GM19324 (cell line): ENCODE results near the gene IARS1.

Source experiments
- ATAC-seq: cut with Tn5 transposase; IDR thresholded peaks from one replicate; pipeline ENCODE4 v1.9.1; 2021; ENCODE audit warnings: mild to moderate bottlenecking, moderate library complexity; ENCODE audit not compliant: unreplicated experiment, low FRiP score

Gene IARS1

DNA sequence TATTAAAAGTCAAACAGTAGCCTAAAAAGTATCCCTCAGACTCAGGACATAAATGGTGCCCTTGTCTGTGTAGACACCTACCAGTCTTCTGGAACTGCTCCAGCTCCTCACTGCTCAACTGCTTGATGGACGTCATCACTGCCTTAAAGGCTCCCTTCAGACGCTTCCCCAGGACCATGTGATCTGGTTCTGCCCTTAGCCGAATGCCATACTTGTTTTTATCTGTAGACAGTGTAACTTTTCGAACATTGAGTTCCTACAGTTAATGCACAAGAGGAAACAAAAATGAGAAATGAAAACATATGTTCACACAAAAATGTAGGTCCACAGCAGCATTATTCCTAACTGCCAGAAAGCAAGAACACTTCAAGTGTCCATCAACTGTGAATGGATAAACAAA, 46.2 kb downstream of the IARS1 start:
- ATAC-seq: no peak

DNA sequence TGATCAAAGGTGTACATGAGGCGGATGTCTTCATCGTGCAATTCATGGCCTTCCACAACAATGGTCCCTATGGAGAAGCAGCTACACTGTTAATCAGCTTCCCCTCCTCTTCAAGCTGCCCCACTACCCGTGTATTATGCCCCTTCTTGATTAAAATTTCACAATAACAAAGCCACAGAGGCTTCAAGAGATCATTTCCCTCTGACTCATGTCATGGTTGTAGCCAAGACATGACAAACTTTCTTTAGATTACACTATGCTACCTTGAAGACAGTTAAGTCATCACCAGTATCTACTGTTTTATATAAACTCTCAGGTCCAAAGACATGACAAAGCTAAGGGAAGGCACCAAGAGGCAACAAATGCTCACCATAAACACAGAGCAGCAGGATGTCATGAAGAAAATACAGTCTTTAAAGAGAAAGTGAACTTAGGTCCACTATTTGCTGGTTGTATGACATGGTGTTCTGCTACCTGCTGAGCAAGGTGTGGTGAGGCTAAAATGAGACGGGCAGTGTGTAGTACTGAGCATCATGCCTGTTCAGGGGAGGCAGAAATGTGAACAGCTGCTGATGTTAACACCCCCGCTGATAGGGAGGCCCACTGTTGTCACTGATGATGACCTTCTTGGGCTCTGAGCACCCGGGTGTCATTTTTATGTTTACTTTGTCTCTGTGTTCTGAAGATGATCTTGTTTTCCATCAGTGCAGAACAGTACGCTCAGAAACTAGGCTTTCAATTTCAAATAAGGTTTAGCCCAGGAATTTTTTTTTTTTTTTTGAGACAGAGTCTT, 48.3 kb downstream of the IARS1 start:
- no peak for ATAC-seq
